Activated B cell treated with CpG ODN at 0.5 μM for 24 hours (primary cell): ENCODE data around the gene RICTOR. TPM values are rescaled to one million over a fixed set of nuclear protein-coding genes. Genes with fewer than 3 reads are reported as not detected.

Source experiments
- ATAC-seq: fragments of 200-7000 bp; cut with Tn5 transposase; one replicate; pipeline ENCODE4 v1.10.0; 2021; ENCODE audit warnings: low read depth, mild to moderate bottlenecking, moderate library complexity
- CTCF ChIA-PET: fragments of 350-600 bp; sonication (Branson Sonifier 250); formaldehyde crosslinking; loops from one replicate; lab custom pipeline; 2021; ENCODE audit warnings: antibody characterized with exemption; lab: Charles Lee
- POLR2A ChIA-PET: fragments of 350-600 bp; sonication (Branson Sonifier 250); formaldehyde crosslinking; loops from one replicate; lab custom pipeline; 2021; ENCODE audit warnings: antibody characterized with exemption; lab: Charles Lee
- DNase-seq: peaks from one replicate; pipeline ENCODE4 v3.0.0; 2022
- H3K27ac Mint-ChIP-seq: one replicate; pipeline ENCODE4 v1.8.0; 2020; ENCODE audit warnings: mixed read lengths
- H3K27me3 Mint-ChIP-seq: one replicate; pipeline ENCODE4 v1.8.0; 2021; ENCODE audit warnings: mixed read lengths
- H3K36me3 Mint-ChIP-seq: one replicate; pipeline ENCODE4 v1.8.0; 2021; ENCODE audit warnings: low read depth, mixed read lengths
- H3K4me1 Mint-ChIP-seq: one replicate; pipeline ENCODE4 v1.8.0; 2021; ENCODE audit warnings: mixed read lengths
- H3K4me3 Mint-ChIP-seq: one replicate; pipeline ENCODE4 v1.8.0; 2020; ENCODE audit warnings: mild to moderate bottlenecking, mixed read lengths
- H3K9me3 Mint-ChIP-seq: one replicate; pipeline ENCODE4 v1.8.0; 2020; ENCODE audit warnings: mixed read lengths
- intact Hi-C: fragments of 100-400 bp; cut with micrococcal nuclease; formaldehyde crosslinking; loops from one replicate; pipeline ENCODE4 v1.15.1; 2024
- total RNA-seq: library from RNA; stranded (reverse); gene quantifications from 2 replicates; pipeline ENCODE4 v1.2.3, GENCODE V29; 2022
- TF ChIP-seq, protein P1 (sequence below): fragments of 200-600 bp; IDR thresholded peaks from one replicate; pipeline ENCODE4 v1.8.0; 2022; ENCODE audit warnings: antibody characterized with exemption, mild to moderate bottlenecking

The RICTOR gene
- total RNA-seq, 1 donor from 2014 or later: 51.8 TPM

DNA sequence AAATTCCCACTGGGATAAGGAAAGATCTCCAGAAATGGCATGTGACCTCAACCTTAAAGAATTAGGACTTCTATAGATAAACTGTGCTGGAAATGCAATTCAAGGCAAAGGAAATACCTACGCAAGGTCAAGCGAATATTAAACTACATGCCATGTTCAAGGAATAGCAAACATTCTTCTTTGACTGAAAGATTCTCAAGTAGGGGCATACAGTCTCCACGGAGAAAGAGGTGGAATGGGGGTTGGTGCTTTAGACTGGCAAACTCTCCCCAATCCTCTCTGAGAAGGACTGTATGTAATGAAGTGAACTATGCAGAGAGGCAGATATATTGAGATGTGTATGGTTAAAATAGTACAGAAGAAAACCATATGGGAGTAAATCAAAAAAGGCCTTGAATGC lies 6.1 kb downstream of the RICTOR start:
- TF ChIP-seq, protein P1, sequence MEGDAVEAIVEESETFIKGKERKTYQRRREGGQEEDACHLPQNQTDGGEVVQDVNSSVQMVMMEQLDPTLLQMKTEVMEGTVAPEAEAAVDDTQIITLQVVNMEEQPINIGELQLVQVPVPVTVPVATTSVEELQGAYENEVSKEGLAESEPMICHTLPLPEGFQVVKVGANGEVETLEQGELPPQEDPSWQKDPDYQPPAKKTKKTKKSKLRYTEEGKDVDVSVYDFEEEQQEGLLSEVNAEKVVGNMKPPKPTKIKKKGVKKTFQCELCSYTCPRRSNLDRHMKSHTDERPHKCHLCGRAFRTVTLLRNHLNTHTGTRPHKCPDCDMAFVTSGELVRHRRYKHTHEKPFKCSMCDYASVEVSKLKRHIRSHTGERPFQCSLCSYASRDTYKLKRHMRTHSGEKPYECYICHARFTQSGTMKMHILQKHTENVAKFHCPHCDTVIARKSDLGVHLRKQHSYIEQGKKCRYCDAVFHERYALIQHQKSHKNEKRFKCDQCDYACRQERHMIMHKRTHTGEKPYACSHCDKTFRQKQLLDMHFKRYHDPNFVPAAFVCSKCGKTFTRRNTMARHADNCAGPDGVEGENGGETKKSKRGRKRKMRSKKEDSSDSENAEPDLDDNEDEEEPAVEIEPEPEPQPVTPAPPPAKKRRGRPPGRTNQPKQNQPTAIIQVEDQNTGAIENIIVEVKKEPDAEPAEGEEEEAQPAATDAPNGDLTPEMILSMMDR: no peak
- Mint-ChIP-seq H3K27ac (no peak overlapping the region), H3K36me3 (peaks cover 54% of the 10 kb centered on the region), H3K4me1 (peaks cover 43% of the 10 kb centered on the region), H3K27me3 (no peaks in the 10 kb centered on the region), H3K4me3 (no peak overlapping the region), H3K9me3 (peaks cover 8% of the 10 kb centered on the region)
- DNase-seq (no peak), ATAC-seq (no peak)
- CTCF ChIA-PET: no interaction called here
- intact Hi-C loops: no loop called here
- POLR2A ChIA-PET: no interaction called here

DNA sequence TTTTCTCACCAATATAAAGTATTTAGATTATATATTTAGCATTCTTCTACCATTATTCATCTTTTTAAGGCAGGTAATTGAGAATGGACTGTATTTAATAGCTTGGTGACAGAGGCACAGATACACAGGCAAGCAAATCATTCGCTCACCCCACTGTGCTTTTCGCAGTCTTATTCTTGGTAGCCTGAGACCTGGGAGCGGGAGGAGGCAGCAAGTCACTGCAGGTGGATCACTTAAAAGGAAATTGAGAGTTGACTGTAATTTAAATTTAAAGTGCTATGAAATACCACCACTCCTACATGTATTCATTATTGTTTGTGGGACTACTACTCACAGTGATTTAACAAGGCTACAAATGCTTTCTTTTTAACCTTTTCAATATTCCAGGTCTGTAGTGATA lies 9.7 kb downstream of the RICTOR start:
- H3K4me3 Mint-ChIP-seq: no peak overlapping the region
- CTCF ChIA-PET: no interaction called here
- POLR2A ChIA-PET: no interaction called here
- TF ChIP-seq, protein P1: no peak
- no peaks in the 10 kb centered on the region for H3K27me3 Mint-ChIP-seq
- no peak overlapping the region for H3K27ac Mint-ChIP-seq
- H3K36me3 Mint-ChIP-seq: peaks cover 50% of the 10 kb centered on the region
- no peak for DNase-seq
- intact Hi-C loops: no loop called here
- no peak for ATAC-seq
- H3K9me3 Mint-ChIP-seq: peaks cover 8% of the 10 kb centered on the region
- H3K4me1 Mint-ChIP-seq: peaks cover 43% of the 10 kb centered on the region

DNA sequence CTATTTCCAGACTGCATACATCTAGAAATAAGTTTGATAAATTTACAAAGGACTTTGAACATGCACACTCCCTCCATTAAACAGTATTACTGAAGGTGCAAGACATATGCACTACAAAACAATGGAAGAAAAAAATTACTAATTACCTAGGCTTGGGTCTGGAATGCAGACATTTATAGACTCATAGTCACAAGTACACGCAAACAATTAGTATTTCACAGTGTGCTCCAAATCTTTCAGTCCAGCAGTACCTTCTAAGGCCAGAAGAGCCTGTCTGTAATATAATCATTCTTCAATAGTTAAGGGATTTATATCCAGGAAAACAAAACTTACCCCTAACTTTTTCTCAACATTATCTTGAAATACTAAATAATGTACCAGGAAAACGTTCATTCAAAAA lies 11.2 kb downstream of the RICTOR start:
- peaks cover 40% of the 10 kb centered on the region for H3K36me3 Mint-ChIP-seq
- DNase-seq (no peak), ATAC-seq (no peak)
- H3K27ac Mint-ChIP-seq: no peak overlapping the region
- peaks cover 8% of the 10 kb centered on the region for H3K9me3 Mint-ChIP-seq
- peaks cover 55% of the 10 kb centered on the region for H3K4me1 Mint-ChIP-seq
- ChIA-PET POLR2A (no interaction called here), CTCF (no interaction called here)
- TF ChIP-seq, protein P1: no peak
- intact Hi-C loops: no loop called here
- H3K27me3 Mint-ChIP-seq: no peaks in the 10 kb centered on the region
- H3K4me3 Mint-ChIP-seq: no peak overlapping the region

DNA sequence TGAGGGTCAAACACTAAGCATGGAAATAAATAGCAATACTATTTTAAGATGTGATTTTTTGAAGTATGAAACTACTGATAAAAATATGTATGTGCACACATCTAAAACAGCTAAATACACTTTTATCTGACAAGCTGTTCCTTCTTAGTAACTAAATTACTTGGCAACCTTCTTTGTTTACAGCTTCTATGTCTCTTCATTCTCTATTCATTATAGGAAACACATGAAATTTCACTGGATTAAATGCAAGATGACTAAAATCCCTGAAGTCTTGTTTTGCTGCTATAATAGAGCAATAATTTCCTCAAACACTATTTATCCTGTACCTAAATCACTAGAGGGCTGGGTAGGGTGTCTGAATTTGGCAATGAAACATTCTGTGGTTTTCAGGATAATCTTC lies 11.7 kb downstream of the RICTOR start:
- Mint-ChIP-seq H3K9me3 (peaks cover 8% of the 10 kb centered on the region), H3K36me3 (peaks cover 35% of the 10 kb centered on the region), H3K4me1 (peaks cover 57% of the 10 kb centered on the region), H3K27me3 (no peaks in the 10 kb centered on the region), H3K27ac (no peak overlapping the region), H3K4me3 (no peak overlapping the region)
- DNase-seq (no peak), ATAC-seq (no peak)
- TF ChIP-seq, protein P1: no peak
- ChIA-PET POLR2A (no interaction called here), CTCF (no interaction called here)
- intact Hi-C loops: no loop called here

DNA sequence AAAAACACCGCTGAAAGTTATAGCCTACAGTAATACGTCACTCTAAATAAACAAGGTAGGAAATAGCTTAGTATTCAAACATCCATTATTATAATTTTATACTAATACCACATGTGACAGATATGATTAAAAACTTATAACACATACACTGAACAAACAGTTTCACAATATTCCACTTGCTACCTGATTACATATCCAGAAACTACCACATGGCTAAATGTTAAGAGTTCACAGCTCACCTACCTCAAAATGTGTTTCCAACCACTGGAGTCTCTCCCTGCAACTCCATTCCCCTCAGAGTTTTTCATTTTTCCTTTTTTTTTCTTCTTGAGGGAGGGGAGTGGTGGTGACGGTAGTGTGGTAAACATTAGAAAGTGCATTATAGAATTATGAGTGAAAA lies 12.1 kb downstream of the RICTOR start:
- no peak for ATAC-seq
- Mint-ChIP-seq H3K4me1 (peaks cover 55% of the 10 kb centered on the region), H3K27ac (no peak overlapping the region), H3K4me3 (no peak overlapping the region), H3K27me3 (no peaks in the 10 kb centered on the region), H3K9me3 (peaks cover 6% of the 10 kb centered on the region), H3K36me3 (peaks cover 30% of the 10 kb centered on the region)
- TF ChIP-seq, protein P1: no peak
- intact Hi-C loops: no loop called here
- no peak for DNase-seq
- ChIA-PET CTCF (no interaction called here), POLR2A (no interaction called here)
